GM12892 (cell line): Measurements from ENCODE around the gene BANK1.

Source experiments
- POLR2A ChIP-seq: IDR thresholded peaks from 2 replicates; pipeline ENCODE4 v1.6.1; 2011; ENCODE audit warnings: low read depth, low read length, control low read depth
- POLR2AphosphoS5 ChIP-seq: IDR thresholded peaks from 2 replicates; pipeline ENCODE4 v1.6.1; 2011; ENCODE audit warnings: low read depth, low read length, control low read depth
- TAF1 ChIP-seq: IDR thresholded peaks from 2 replicates; pipeline ENCODE4 v1.6.1; 2011; ENCODE audit warnings: low read depth, mild to moderate bottlenecking, control low read depth, low read length, borderline replicate concordance

GRCh38 chr4:101992446-101992845, 201.9 kb downstream of the BANK1 start:
- TF ChIP-seq POLR2A = no peak
- no peak for TF ChIP-seq POLR2AphosphoS5
- no peak for TF ChIP-seq TAF1
